HCEC 1CT (cell line): ENCODE measurements around the gene SLC12A6.

Experiments
- DNase-seq: peaks from one replicate; pipeline ENCODE4 v3.0.0-alpha.2; 2017

SLC12A6 gene

GRCh38 chr15:34327906-34328305, 9.7 kb downstream of the SLC12A6 start:
- no peak for DNase-seq

- no peak for DNase-seq
Observed at GRCh38 chr15:34325368-34325767, 12.2 kb downstream of the SLC12A6 start.

- DNase-seq, result no peak
Observed at GRCh38 chr15:34324933-34325332, 12.6 kb downstream of the SLC12A6 start.

GRCh38 chr15:34323217-34323616, 14.4 kb downstream of the SLC12A6 start:
- no peak for DNase-seq

- DNase-seq, result peak; percentile 69
Observed at GRCh38 chr15:34318277-34319079, 19.1 kb downstream of the SLC12A6 start.

GRCh38 chr15:34314491-34315490, 22.8 kb downstream of the SLC12A6 start:
- no peak for DNase-seq

DNA sequence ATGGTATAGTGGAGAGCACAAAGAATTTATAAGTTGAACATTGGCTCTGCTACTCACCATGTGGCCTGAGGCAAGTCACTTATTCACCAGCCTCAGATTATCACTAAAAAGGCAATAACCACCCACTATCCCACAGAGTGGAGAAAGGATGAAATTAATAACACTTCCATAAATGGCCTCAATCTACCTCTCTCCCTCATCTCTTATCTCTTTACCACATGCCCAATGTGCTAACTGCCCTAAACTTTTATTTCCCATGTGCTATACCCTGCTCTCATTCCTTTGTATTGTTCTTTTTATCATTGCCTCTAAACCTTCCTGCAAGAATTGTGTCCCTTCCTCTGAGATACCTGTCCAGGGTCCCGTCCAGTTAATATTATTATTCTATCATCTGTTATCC, 26.0 kb downstream of the SLC12A6 start:
- no peak for DNase-seq

DNA sequence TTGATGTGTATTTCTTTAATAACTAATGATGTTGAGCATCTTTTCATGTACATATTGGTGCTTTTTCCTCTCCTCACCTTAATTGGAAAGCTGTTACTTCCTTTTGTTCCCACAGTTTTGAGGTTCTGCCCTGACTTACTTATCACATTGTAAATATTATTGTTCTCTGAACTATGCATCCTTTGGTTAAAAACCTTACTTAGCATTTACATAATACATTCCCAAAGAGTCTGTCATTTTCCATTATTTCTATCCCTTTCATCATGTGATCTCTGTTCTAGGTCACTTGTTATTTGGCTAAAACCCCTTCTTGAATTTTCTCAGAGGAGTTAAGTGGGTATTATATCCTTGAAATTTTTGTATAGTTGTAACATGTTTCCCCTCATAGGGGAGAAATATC, 33.0 kb downstream of the SLC12A6 start:
- DNase-seq, result peak; percentile 69

DNA sequence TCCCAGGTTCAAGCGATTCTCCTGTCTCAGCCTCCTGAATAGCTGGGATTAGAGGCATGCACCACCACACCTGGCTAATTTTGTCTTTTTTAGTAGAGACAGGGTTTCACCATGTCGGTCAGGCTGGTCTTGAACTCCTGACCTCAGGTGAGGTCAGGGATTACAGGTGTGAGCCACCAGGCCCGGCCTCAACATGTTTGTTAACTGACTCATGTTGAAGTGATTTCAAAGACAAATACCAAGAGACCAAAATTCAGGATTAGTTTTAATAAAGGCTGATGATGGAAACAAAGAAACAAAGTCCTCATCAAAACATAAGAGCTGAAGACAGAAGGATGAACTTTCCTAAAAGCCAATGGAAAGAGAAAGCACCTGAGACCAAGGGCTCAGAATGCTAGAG, 36.5 kb downstream of the SLC12A6 start:
- DNase-seq, result no peak

DNA sequence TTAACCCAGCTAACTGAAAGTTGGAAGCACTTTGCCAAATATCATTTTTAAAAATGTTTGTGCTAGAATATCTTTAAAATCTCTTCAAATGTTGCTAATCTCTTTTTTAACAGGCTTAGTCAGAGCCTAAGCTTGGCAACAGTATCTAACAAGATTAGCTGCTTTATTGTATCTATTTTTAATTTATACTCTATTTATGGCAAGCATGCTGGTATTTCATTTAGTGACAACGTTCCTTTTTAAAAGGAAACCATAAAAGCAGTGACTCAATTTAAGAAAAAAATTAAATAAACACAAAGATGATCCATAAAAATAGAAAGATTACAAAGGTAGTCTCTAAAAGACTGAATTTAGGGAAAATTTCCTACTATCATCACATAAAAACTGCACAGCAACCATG, 40.5 kb downstream of the SLC12A6 start:
- DNase-seq, result peak; percentile 30

DNA sequence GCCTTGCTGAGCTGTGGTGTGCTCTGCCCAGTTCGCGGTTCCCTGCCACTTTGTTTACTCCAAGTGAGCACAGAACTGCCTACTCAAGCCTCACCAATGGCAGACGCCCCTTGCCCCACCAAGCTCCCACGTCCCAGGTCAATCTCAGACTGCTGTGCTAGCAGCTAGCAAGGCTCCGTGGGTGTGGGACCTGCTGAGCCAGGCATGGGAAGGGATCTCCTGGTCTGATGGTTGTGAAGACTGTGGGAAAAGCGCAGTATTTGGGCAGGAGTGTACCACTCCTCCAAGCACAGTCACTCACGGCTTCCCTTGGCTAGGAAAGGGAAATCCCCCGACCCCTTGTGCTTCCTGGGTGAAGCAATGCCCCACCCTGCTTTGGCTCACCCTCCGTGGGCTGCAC, 45.0 kb downstream of the SLC12A6 start:
- DNase-seq, result no peak

- no peak for DNase-seq
Observed at GRCh38 chr15:34284937-34285336, 52.6 kb downstream of the SLC12A6 start.

DNA sequence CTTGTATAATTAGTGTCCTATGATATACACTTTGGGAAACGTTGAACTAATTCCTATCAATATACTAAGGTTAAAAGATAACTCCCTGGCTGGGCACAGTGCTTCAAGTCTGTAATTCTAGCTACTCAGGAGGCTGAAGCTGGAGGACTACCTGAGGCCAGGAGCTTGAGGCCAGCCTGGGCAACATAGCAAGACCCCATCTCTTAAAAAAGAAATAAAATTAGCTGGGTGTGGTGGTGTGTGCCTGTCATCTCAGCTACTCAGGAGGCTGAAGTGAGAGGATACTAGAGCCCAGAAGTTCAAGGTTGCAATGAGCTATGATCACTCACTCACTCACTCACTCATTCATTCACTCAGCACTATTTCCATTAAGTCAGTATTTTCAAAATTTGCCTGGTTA, 55.2 kb downstream of the SLC12A6 start:
- DNase-seq, result no peak

GRCh38 chr15:34280193-34280592, 57.4 kb downstream of the SLC12A6 start:
- DNase-seq, result no peak

- no peak for DNase-seq
Observed at GRCh38 chr15:34279368-34279767, 58.2 kb downstream of the SLC12A6 start.

DNA sequence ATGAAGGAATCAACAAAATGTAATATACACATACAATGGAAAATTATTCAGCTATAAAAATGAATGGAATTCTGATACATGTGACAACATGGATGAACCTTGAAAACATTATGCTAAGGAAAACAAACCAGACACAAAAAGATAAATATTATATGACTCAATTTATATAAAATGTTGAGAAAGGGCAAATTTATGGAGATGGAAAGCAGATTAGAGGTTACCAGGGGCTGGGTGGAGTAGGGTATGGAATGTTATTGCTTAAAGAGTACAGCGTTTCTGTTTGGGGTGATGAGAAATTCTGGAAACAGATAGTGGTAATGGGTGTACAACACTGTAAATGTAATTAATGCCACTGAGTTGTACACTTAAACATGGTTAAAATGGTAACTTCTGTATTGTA, 61.9 kb downstream of the SLC12A6 start:
- DNase-seq, result no peak

- peak; percentile 26 for DNase-seq
Observed at GRCh38 chr15:34275154-34275553, 62.4 kb downstream of the SLC12A6 start.

DNA sequence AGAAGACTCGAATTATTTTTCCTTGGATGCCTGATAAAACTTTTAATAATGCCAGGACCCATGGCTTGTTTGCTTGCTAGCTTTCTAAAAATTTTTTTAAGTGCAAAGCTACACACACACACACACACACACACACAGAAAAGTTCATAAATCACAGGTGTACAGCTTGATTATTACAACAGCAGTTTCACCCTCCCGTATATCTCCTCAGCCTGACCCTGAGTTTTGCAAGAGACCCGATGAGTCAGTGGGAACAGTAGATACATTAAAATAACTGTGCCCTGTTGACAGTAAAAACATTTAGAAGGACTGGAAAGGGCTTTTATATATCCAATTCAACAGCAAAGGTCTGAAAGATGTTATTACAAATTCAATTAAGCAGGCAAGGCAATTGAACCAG, 66.1 kb downstream of the SLC12A6 start:
- DNase-seq, result peak; percentile 74

- DNase-seq, result no peak
Observed at GRCh38 chr15:34266751-34267150, 70.8 kb downstream of the SLC12A6 start.

DNA sequence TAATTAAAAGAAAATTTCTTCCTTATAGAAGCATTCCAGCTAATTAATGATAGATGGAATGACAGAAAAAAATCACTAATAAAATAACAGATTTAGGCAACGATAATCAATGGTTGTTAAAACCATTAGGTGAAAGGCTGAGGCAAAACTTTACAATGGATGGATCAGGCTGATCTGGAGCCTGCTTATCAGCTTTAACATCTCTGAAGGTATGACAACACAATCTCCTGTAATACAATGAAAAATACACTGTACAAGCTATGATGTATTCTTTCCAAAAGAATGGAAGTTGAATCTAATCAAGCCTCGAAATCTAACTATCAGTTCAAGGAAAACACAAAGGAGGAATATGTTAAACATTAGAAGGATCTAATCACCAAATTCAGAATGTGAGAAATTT, 73.5 kb downstream of the SLC12A6 start:
- DNase-seq, result no peak

GRCh38 chr15:34262362-34262761, 75.2 kb downstream of the SLC12A6 start:
- no peak for DNase-seq

DNA sequence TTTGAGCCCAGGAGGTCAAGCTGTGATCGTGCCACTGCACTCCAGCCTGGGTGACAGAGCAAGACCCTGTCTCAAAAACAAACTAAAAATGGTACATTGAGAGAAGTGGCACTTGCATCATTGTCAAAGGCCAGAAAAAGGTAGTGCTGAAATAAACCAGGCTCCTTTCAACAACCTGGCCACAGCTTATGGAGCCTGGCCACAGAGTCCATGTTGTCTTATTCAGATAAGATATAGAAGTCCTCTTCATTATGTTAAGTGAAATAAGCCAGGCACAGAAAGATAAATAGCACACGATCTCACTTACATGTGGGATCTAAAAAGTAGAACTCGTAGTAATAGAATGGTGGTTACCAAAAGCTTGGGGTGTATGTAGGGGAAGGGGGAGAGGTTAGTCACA, 78.0 kb downstream of the SLC12A6 start:
- no peak for DNase-seq

DNA sequence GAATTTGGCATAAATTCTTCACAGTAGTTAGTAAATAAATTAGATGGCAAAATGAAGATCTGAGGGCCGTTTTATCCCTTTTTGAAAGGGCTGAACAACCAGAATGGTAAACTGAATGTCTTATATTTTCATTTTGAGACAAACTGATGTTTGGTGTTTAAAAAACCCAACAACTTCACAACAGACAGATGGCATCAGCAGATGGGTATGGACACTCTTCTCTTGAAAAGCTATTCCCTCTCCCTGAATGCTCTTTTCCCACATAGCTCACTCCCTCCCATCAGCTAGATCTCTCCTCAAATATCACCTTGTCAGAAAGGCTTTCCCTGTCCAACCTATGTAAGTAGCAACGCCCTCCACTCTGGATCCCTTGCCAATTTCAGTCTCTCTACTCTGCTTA, 79.4 kb downstream of the SLC12A6 start:
- DNase-seq, result no peak

DNA sequence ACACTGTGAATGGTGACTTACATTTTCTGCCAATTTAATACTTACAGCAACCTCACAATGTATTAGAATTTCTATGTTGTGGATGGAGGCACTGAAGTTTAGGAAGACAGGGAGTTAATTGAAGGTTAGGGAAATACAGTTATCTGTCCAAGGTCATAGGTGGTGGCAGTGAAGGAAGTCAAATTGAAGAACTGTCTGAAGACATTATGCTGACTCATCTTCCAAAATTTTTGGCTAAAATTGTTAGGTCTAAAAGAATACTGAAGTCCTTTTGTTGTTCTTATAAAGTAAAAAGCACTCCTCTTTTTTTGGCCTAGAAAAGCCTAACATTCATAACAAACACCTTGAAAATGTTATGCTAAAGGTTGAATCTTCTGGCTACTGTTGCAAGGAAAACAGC, 85.0 kb downstream of the SLC12A6 start:
- DNase-seq, result no peak
